PC-3 (cell line): ENCODE measurements around the gene ARHGAP40.

Experiments used
- EZH2 ChIP-seq: fragments of 300-600 bp; sonication (generic); IDR thresholded peaks from one replicate; pipeline ENCODE4 v1.6.1; 2017; ENCODE audit warnings: antibody characterized with exemption, mild to moderate bottlenecking, low read length; ENCODE audit not compliant: unreplicated experiment
- EZH2phosphoT487 ChIP-seq: fragments of 300-600 bp; sonication (generic); IDR thresholded peaks from 2 replicates; pipeline ENCODE4 v1.6.1; 2018; ENCODE audit warnings: mild to moderate bottlenecking, antibody characterized with exemption, low read length, borderline replicate concordance
- TF ChIP-seq, protein P1 (sequence below): fragments of 300-600 bp; sonication (generic); conservative IDR thresholded peaks from 2 replicates; pipeline ENCODE4 v1.5.1; 2017; ENCODE audit warnings: antibody characterized with exemption, low read depth, mild to moderate bottlenecking, low read length

DNA sequence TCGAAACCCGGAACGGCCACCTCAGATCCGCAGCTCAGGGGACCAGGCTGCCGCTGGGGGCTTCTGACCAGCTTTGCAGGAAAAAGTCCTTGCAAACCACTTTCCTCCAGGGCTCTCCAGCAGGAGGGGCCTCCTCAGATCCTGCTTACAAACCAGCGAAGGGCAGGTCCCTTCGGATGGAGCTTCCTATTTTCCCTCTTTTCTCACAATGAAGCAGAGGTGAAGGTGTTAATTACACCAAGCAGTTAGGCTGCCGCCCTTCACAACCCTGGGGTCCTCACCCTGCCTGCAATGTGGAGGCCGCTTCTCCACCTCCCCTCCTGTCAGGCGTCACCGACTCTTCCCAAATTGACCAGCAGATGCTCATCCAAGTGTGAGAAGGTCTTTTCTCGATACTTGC lies 5.7 kb downstream of the ARHGAP40 start:
- TF ChIP-seq, protein P1, sequence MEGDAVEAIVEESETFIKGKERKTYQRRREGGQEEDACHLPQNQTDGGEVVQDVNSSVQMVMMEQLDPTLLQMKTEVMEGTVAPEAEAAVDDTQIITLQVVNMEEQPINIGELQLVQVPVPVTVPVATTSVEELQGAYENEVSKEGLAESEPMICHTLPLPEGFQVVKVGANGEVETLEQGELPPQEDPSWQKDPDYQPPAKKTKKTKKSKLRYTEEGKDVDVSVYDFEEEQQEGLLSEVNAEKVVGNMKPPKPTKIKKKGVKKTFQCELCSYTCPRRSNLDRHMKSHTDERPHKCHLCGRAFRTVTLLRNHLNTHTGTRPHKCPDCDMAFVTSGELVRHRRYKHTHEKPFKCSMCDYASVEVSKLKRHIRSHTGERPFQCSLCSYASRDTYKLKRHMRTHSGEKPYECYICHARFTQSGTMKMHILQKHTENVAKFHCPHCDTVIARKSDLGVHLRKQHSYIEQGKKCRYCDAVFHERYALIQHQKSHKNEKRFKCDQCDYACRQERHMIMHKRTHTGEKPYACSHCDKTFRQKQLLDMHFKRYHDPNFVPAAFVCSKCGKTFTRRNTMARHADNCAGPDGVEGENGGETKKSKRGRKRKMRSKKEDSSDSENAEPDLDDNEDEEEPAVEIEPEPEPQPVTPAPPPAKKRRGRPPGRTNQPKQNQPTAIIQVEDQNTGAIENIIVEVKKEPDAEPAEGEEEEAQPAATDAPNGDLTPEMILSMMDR, result no peak
- TF ChIP-seq EZH2phosphoT487 (no peak), EZH2 (no peak)
